ENCODE results near the gene DMC1.

DNA sequence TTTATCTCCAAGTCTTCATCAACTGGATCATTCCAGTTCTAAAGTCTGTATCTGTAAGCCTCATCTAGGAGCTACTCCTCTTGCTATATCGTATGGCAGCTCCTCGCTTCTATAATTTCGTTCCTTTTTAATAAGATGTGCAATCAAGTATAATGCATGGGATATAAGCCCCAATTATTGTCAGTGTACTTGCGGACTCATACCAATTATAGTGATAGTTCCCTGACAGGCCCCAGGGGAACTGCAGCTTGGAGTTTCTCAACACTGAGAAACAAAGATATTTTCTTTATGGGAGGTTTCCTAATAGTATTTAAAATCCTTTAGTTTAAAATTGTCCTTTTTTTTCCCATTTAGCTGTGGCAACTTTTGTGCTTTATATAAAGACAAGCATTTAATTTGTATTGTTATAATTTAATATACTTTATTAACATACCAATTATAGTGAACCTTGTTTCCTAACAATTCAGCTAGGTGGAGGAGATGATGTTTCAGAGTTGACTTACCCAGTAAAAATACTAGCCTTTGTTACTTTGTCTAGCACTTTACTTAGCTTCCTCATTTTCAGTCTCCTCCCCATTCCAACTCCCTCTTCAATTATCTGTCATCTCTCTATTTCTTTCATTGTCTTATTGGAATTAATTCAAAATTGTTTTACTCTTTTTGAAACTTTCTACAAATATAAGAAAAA, 38.6 kb downstream of the DMC1 start:
- TF ChIP-seq CTCF (IDR thresholded peaks at IDR 0.05) (no peak), POLR2A (IDR thresholded peaks at IDR 0.05) (no peak)
